PC-3 (cell line): ENCODE data around the gene FGGY. TPM values are rescaled to one million over a fixed set of nuclear protein-coding genes. Genes with fewer than 3 reads are reported as not detected.
A peak's percentile ranks its signal among the peaks of the same experiment; 100 is the strongest.

ENCODE experiments used
- ATAC-seq: fragments of 200-7000 bp; cut with Tn5 transposase; 2 replicates; pipeline ENCODE4 v1.9.1; 2020; ENCODE audit warnings: mild to moderate bottlenecking, moderate library complexity
- BruUV-seq: library from RNA; stranded (reverse); fragments of 400-500 nt; replicated peaks from 2 replicates; lab custom pipeline; 2021; lab: Mats Ljungman, UMichigan
- CTCF ChIA-PET: fragments of 300-600 bp; sonication (Branson Sonifier 250); formaldehyde crosslinking; loops from one replicate; lab custom pipeline; 2022; ENCODE audit warnings: antibody characterized with exemption; lab: Charles Lee
- POLR2A ChIA-PET: fragments of 300-600 bp; sonication (Branson Sonifier 250); formaldehyde crosslinking; loops from one replicate; lab custom pipeline; 2022; ENCODE audit warnings: antibody characterized with exemption; ENCODE audit not compliant: unreplicated experiment; lab: Charles Lee
- DNase-seq: peaks from one replicate; pipeline ENCODE4 v3.0.0-alpha.2; 2015
- H2AFZ ChIP-seq: fragments of 300-600 bp; sonication (generic); 2 replicates; pipeline ENCODE4 v1.6.0; 2016; ENCODE audit warnings: antibody characterized with exemption, low read length
- H3F3A ChIP-seq: fragments of 300-600 bp; sonication (generic); one replicate; pipeline ENCODE4 v1.6.0; 2017; ENCODE audit warnings: antibody characterized with exemption, low read length, control low read depth, mild to moderate bottlenecking; ENCODE audit not compliant: unreplicated experiment
- H3K27ac ChIP-seq: fragments of 300-600 bp; sonication (generic); 2 replicates; pipeline ENCODE4 v1.5.1; 2016; ENCODE audit warnings: mild to moderate bottlenecking, low read length
- H3K27me3 ChIP-seq: fragments of 300-600 bp; sonication (generic); 2 replicates; pipeline ENCODE4 v1.6.1; 2016; ENCODE audit warnings: low read length, mixed read lengths
- H3K36me3 ChIP-seq: fragments of 300-600 bp; sonication (generic); 2 replicates; pipeline ENCODE4 v1.6.1; 2016; ENCODE audit warnings: low read depth, mixed run types, low read length, mixed read lengths
- H3K4me1 ChIP-seq: fragments of 300-600 bp; sonication (generic); 2 replicates; pipeline ENCODE4 v1.5.1; 2016; ENCODE audit warnings: low read length; ENCODE audit not compliant: insufficient read depth
- H3K4me2 ChIP-seq: fragments of 300-600 bp; sonication (generic); 2 replicates; pipeline ENCODE4 v1.6.0; 2016; ENCODE audit warnings: low read length
- H3K4me3 ChIP-seq: fragments of 300-600 bp; sonication (generic); 2 replicates; pipeline ENCODE4 v1.5.1; 2016; ENCODE audit warnings: mild to moderate bottlenecking, low read length, mixed read lengths
- H3K79me2 ChIP-seq: fragments of 300-600 bp; sonication (generic); 2 replicates; pipeline ENCODE4 v1.6.1; 2017; ENCODE audit warnings: low read length, mixed read lengths
- H3K9ac ChIP-seq: fragments of 300-600 bp; sonication (generic); 2 replicates; pipeline ENCODE4 v1.6.0; 2016; ENCODE audit warnings: mild to moderate bottlenecking, low read length
- H3K9me2 ChIP-seq: fragments of 300-600 bp; sonication (generic); replicated peaks from 2 replicates; pipeline ENCODE4 v1.6.1; 2016; ENCODE audit warnings: mixed run types, low read length, mixed read lengths
- H3K9me3 ChIP-seq: fragments of 300-600 bp; sonication (generic); 2 replicates; pipeline ENCODE4 v1.6.1; 2016; ENCODE audit warnings: low read length, mixed read lengths
- H4K20me1 ChIP-seq: fragments of 300-600 bp; sonication (generic); 2 replicates; pipeline ENCODE4 v1.6.1; 2016; ENCODE audit warnings: low read length, mixed read lengths
- EZH2 ChIP-seq: fragments of 300-600 bp; sonication (generic); IDR thresholded peaks from one replicate; pipeline ENCODE4 v1.6.1; 2017; ENCODE audit warnings: antibody characterized with exemption, mild to moderate bottlenecking, low read length; ENCODE audit not compliant: unreplicated experiment
- EZH2phosphoT487 ChIP-seq: fragments of 300-600 bp; sonication (generic); IDR thresholded peaks from 2 replicates; pipeline ENCODE4 v1.6.1; 2018; ENCODE audit warnings: mild to moderate bottlenecking, antibody characterized with exemption, low read length, borderline replicate concordance
- intact Hi-C: fragments of 100-400 bp; cut with micrococcal nuclease; formaldehyde crosslinking; loops from 2 replicates; pipeline ENCODE4 v1.9.0; 2023
- total RNA-seq: library from RNA; depleted of rRNA; stranded (reverse); fragments of >200 nt; gene quantifications from 2 replicates; pipeline ENCODE4 v1.2.3, GENCODE V29; 2014
- TF ChIP-seq, protein P1 (sequence below): fragments of 300-600 bp; sonication (generic); conservative IDR thresholded peaks from 2 replicates; pipeline ENCODE4 v1.5.1; 2017; ENCODE audit warnings: antibody characterized with exemption, low read depth, mild to moderate bottlenecking, low read length

FGGY gene
- total RNA-seq, 1 experiment from 2014 or later, result 7.4 TPM

DNA sequence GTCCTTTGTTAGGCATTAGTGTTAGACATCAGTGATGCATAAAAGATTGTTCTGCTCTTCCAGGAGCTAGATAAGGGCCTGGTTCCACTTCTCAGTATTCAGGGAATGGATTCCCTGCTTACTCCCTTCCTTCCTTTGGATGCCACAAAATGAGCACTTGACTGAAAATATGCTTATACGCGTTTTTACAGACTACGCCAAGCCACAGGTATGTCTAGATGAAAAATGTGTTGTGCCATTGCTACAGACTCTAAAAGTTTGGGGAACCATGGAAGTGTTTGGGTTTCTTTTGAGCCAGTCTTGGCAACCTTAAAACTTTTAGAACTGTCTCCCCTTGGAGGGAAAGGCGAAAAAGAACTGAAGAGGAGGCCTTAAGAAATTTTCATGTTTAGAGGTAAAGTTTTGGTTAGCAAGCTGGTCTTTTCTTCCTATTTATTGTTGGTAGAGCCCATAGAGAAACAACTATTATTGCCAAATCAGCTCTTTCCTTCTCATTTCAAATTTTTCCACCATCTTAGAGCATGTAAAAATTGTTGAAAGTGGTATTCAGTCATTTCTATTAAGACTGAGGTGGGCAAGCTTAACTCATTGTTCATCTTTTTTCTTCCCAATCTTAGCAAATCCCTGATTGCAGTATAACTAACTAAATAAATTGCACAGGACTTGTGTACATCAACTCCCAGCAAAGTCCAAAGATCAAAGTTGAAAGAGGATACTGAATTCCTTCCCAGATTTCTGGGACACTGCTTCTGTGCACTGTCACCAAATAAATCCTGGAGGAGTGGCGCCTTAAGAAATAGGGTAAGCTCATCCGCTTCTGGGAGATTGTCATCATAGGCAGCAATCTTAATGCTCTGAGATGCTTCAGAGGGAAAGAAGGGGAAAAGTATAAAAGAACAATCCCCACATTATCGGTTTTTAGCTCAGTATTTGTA is 18.9 kb downstream of the FGGY start:
- ChIA-PET POLR2A (interaction anchor here (0.6 kb wide), 1 partner anchor 129 kb away, joined by 3 read pairs; no protein-coding TSS in a partner anchor), CTCF (no interaction called here)

DNA sequence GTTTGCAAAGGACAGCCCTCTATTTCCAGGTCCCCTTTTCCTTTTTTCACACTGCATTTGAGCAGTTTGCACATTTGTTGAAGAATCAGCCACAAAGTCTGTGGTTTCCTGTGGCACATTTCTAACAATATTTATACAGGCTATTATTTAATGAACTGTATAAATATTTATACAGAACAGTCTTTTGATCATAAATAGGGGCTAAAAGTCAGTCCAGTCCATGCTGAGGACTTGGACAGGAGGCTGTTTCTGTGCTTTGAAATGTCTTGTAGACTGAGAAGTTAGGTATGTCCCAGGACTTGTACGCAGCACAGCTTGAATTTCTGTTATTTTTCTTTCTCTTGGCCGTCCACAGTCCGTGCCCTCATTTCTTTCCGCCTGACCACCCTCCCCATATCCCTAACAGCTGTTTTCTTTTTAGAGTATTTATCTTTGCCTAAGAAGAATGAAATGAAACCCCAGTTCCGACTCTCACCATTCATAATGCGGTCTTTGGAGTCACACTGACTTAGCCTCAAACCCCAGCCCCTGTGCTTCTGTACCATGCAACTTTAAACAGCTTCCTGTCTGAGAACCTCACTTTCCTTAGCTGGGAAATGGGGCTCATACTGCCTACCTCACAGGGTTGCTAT is 19.7 kb downstream of the FGGY start:
- Histone ChIP-seq H3K9me3 (no peaks in the 10 kb centered on the region), H3K4me2 (no peak overlapping the region), H3K27me3 (no peaks in the 10 kb centered on the region), H3K79me2 (no peaks in the 10 kb centered on the region), H4K20me1 (no peaks in the 10 kb centered on the region), H3K9me2 (no peaks in the 10 kb centered on the region), H3K9ac (no peak overlapping the region), H3K36me3 (no peaks in the 10 kb centered on the region), H3F3A (no peaks in the 10 kb centered on the region), H2AFZ (no peak overlapping the region), H3K27ac (no peak overlapping the region), H3K4me3 (no peak overlapping the region), H3K4me1 (no peaks in the 10 kb centered on the region)
- no TSS peak for BruUV-seq
- CTCF ChIA-PET, result no interaction called here
- POLR2A ChIA-PET, result interaction anchor here (0.6 kb wide), 1 partner anchor 128 kb away, joined by 3 read pairs; no protein-coding TSS in a partner anchor
- DNase-seq (no peak), ATAC-seq (peak; percentile 72)
- intact Hi-C loops, result no loop called here
- TF ChIP-seq, protein P1, sequence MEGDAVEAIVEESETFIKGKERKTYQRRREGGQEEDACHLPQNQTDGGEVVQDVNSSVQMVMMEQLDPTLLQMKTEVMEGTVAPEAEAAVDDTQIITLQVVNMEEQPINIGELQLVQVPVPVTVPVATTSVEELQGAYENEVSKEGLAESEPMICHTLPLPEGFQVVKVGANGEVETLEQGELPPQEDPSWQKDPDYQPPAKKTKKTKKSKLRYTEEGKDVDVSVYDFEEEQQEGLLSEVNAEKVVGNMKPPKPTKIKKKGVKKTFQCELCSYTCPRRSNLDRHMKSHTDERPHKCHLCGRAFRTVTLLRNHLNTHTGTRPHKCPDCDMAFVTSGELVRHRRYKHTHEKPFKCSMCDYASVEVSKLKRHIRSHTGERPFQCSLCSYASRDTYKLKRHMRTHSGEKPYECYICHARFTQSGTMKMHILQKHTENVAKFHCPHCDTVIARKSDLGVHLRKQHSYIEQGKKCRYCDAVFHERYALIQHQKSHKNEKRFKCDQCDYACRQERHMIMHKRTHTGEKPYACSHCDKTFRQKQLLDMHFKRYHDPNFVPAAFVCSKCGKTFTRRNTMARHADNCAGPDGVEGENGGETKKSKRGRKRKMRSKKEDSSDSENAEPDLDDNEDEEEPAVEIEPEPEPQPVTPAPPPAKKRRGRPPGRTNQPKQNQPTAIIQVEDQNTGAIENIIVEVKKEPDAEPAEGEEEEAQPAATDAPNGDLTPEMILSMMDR, result no peak
- no peak for TF ChIP-seq EZH2phosphoT487
- no peak for TF ChIP-seq EZH2

More for the DNA sequence above, 18.9 kb downstream of the FGGY start:
- no peak overlapping the region for H3K9ac ChIP-seq
- intact Hi-C loops, result no loop called here
- ATAC-seq (peak; percentile 13; the same call in 1 of the 2 replicates), DNase-seq (no peak)
- H4K20me1 ChIP-seq, result no peaks in the 10 kb centered on the region
- no peaks in the 10 kb centered on the region for H3F3A ChIP-seq
- no peaks in the 10 kb centered on the region for H3K27me3 ChIP-seq
- no peaks in the 10 kb centered on the region for H3K79me2 ChIP-seq
- no peak overlapping the region for H2AFZ ChIP-seq
- H3K36me3 ChIP-seq, result no peaks in the 10 kb centered on the region
- H3K9me2 ChIP-seq, result no peaks in the 10 kb centered on the region
- BruUV-seq, result no TSS peak
- H3K9me3 ChIP-seq, result no peaks in the 10 kb centered on the region
- no peak overlapping the region for H3K4me3 ChIP-seq
- no peaks in the 10 kb centered on the region for H3K4me1 ChIP-seq
- TF ChIP-seq EZH2phosphoT487 (no peak), EZH2 (no peak)
- TF ChIP-seq, protein P1, result no peak
- no peak overlapping the region for H3K27ac ChIP-seq
- H3K4me2 ChIP-seq, result no peak overlapping the region
